Osteoblast (primary cell): ENCODE measurements around the gene GDPD5. TPM values are rescaled to one million over a fixed set of nuclear protein-coding genes. Genes with fewer than 3 reads are reported as not detected.

ENCODE experiments used
- DNase-seq: peaks from one replicate; pipeline ENCODE4 v3.0.0; 2011; ENCODE audit warnings: low spot score, mixed read lengths; ENCODE audit not compliant: insufficient read length; ENCODE audit errors: missing footprints
- H2AFZ ChIP-seq: 2 replicates; pipeline ENCODE4 v1.6.0; 2011; ENCODE audit warnings: mild to moderate bottlenecking, low read length
- H3K27ac ChIP-seq: 2 replicates; pipeline ENCODE4 v1.5.1; 2011; ENCODE audit warnings: mild to moderate bottlenecking, low read depth, low read length, moderate library complexity
- H3K27me3 ChIP-seq: 2 replicates; pipeline ENCODE4 v1.6.0; 2012; ENCODE audit warnings: mild to moderate bottlenecking, control low read depth, inconsistent platforms, low read length, moderate library complexity; ENCODE audit not compliant: insufficient read depth
- H3K36me3 ChIP-seq: 2 replicates; pipeline ENCODE4 v1.5.1; 2011; ENCODE audit warnings: mild to moderate bottlenecking, low read length, control low read depth, moderate library complexity; ENCODE audit not compliant: insufficient read depth
- H3K4me1 ChIP-seq: 2 replicates; pipeline ENCODE4 v1.5.1; 2011; ENCODE audit warnings: mild to moderate bottlenecking, low read length, control low read depth, moderate library complexity; ENCODE audit not compliant: insufficient read depth
- H3K4me2 ChIP-seq: 2 replicates; pipeline ENCODE4 v1.6.0; 2011; ENCODE audit warnings: mild to moderate bottlenecking, low read length; ENCODE audit not compliant: insufficient read depth
- H3K4me3 ChIP-seq: fragments of 200-600 bp; sonication (generic); 3 replicates; pipeline ENCODE4 v1.5.1; 2012; ENCODE audit warnings: mild to moderate bottlenecking, low read length, inconsistent platforms; ENCODE audit not compliant: insufficient read depth
- H3K79me2 ChIP-seq: 2 replicates; pipeline ENCODE4 v1.6.0; 2012; ENCODE audit warnings: mild to moderate bottlenecking, low read length, control low read depth, inconsistent platforms; ENCODE audit not compliant: insufficient read depth
- H3K9me3 ChIP-seq: 2 replicates; pipeline ENCODE4 v1.5.1; 2011; ENCODE audit warnings: low read depth, low read length, control low read depth
- H4K20me1 ChIP-seq: 2 replicates; pipeline ENCODE4 v1.6.0; 2012; ENCODE audit warnings: mild to moderate bottlenecking, low read length, control low read depth; ENCODE audit not compliant: insufficient read depth
- CTCF ChIP-seq: IDR thresholded peaks from 2 replicates; pipeline ENCODE4 v1.5.1; 2011; ENCODE audit warnings: mild to moderate bottlenecking, low read depth, low read length, moderate library complexity; ENCODE audit errors: extremely low read depth
- total RNA-seq: library from RNA; depleted of rRNA; stranded (reverse); fragments of >200 nt; gene quantifications from 2 replicates; pipeline ENCODE4 v1.2.3, GENCODE V29; 2012

Gene GDPD5
- total RNA-seq, 1 donor = 13.4 TPM

GRCh38 chr11:75534259-75535069, 8.7 kb upstream of the GDPD5 start:
- no peaks in the 10 kb centered on the region for H4K20me1 ChIP-seq
- H2AFZ ChIP-seq = peak overlapping the region; percentile 57
- no peak overlapping the region for H3K27ac ChIP-seq
- H3K9me3 ChIP-seq = no peaks in the 10 kb centered on the region
- no peak for TF ChIP-seq CTCF
- H3K36me3 ChIP-seq = no peaks in the 10 kb centered on the region
- no peaks in the 10 kb centered on the region for H3K79me2 ChIP-seq
- H3K4me3 ChIP-seq = no peak overlapping the region
- H3K27me3 ChIP-seq = peaks cover 3% of the 10 kb centered on the region
- peak; percentile 32 for DNase-seq
- H3K4me1 ChIP-seq = peaks cover 6% of the 10 kb centered on the region
- H3K4me2 ChIP-seq = no peak overlapping the region

- Histone ChIP-seq H3K36me3 (no peaks in the 10 kb centered on the region), H3K4me2 (no peak overlapping the region), H2AFZ (no peak overlapping the region), H3K9me3 (no peaks in the 10 kb centered on the region), H4K20me1 (no peaks in the 10 kb centered on the region), H3K27ac (no peak overlapping the region), H3K4me1 (peaks cover 6% of the 10 kb centered on the region), H3K4me3 (no peak overlapping the region), H3K79me2 (no peaks in the 10 kb centered on the region), H3K27me3 (peaks cover 9% of the 10 kb centered on the region)
- TF ChIP-seq CTCF = no peak
- no peak for DNase-seq
Measured at GRCh38 chr11:75533896-75534258, 8.1 kb upstream of the GDPD5 start.

GRCh38 chr11:75532200-75533048, 6.7 kb upstream of the GDPD5 start:
- H3K4me3 ChIP-seq = no peak overlapping the region
- peaks cover 6% of the 10 kb centered on the region for H3K27me3 ChIP-seq
- H3K4me1 ChIP-seq = peaks cover 6% of the 10 kb centered on the region
- no peaks in the 10 kb centered on the region for H4K20me1 ChIP-seq
- peak; percentile 95 for DNase-seq
- H2AFZ ChIP-seq = no peak overlapping the region
- no peaks in the 10 kb centered on the region for H3K36me3 ChIP-seq
- peak; percentile 92 for TF ChIP-seq CTCF
- H3K9me3 ChIP-seq = no peaks in the 10 kb centered on the region
- H3K79me2 ChIP-seq = no peaks in the 10 kb centered on the region
- H3K27ac ChIP-seq = no peak overlapping the region
- no peak overlapping the region for H3K4me2 ChIP-seq

GRCh38 chr11:75531325-75531724, 5.6 kb upstream of the GDPD5 start:
- no peaks in the 10 kb centered on the region for H3K36me3 ChIP-seq
- H3K27ac ChIP-seq = no peak overlapping the region
- H3K4me1 ChIP-seq = peaks cover 7% of the 10 kb centered on the region
- no peaks in the 10 kb centered on the region for H3K9me3 ChIP-seq
- H3K79me2 ChIP-seq = no peaks in the 10 kb centered on the region
- no peak overlapping the region for H3K4me2 ChIP-seq
- no peak for DNase-seq
- H4K20me1 ChIP-seq = no peaks in the 10 kb centered on the region
- TF ChIP-seq CTCF = no peak
- no peak overlapping the region for H2AFZ ChIP-seq
- H3K27me3 ChIP-seq = peaks cover 12% of the 10 kb centered on the region
- H3K4me3 ChIP-seq = no peak overlapping the region
